GM21529 (cell line): ENCODE measurements around the gene LPCAT1.

Experiments used
- ATAC-seq: cut with Tn5 transposase; IDR thresholded peaks from one replicate; pipeline ENCODE4 v1.9.1; 2021; ENCODE audit not compliant: unreplicated experiment

The LPCAT1 gene

GRCh38 chr5:1446602-1447343 lies 77.0 kb downstream of the LPCAT1 start:
- ATAC-seq = no peak

- ATAC-seq = no peak
Measured at GRCh38 chr5:1445689-1446601, 77.8 kb downstream of the LPCAT1 start.

- ATAC-seq = no peak
Measured at GRCh38 chr5:1445313-1445688, 78.5 kb downstream of the LPCAT1 start, which contains the start of gene SLC6A3. TSS of gene SLC6A3 (minus strand) at chr5:1445440. CDS start at chr5:1443197, 2,243 bp downstream.

- no peak for ATAC-seq
Measured at GRCh38 chr5:1444361-1445189, 79.2 kb downstream of the LPCAT1 start.

- no peak for ATAC-seq
Measured at GRCh38 chr5:1443991-1444360, 79.8 kb downstream of the LPCAT1 start.

- ATAC-seq = no peak
Measured at GRCh38 chr5:1443171-1443570, 80.6 kb downstream of the LPCAT1 start.

- ATAC-seq = no peak
Measured at GRCh38 chr5:1442222-1443145, 81.3 kb downstream of the LPCAT1 start.

GRCh38 chr5:1441166-1441865 lies 82.4 kb downstream of the LPCAT1 start:
- ATAC-seq = no peak

- no peak for ATAC-seq
Measured at GRCh38 chr5:1440098-1440493, 83.7 kb downstream of the LPCAT1 start.

- no peak for ATAC-seq
Measured at GRCh38 chr5:1439388-1440097, 84.2 kb downstream of the LPCAT1 start.

- no peak for ATAC-seq
Measured at GRCh38 chr5:1438871-1439270, 84.9 kb downstream of the LPCAT1 start.

- no peak for ATAC-seq
Measured at GRCh38 chr5:1437876-1438559, 85.7 kb downstream of the LPCAT1 start.

- no peak for ATAC-seq
Measured at GRCh38 chr5:1437226-1437829, 86.4 kb downstream of the LPCAT1 start.

GRCh38 chr5:1436681-1437080 lies 87.1 kb downstream of the LPCAT1 start:
- ATAC-seq = no peak

- no peak for ATAC-seq
Measured at GRCh38 chr5:1436036-1436435, 87.7 kb downstream of the LPCAT1 start.

- no peak for ATAC-seq
Measured at GRCh38 chr5:1435369-1435768, 88.4 kb downstream of the LPCAT1 start.

GRCh38 chr5:1432296-1432695 lies 91.5 kb downstream of the LPCAT1 start:
- no peak for ATAC-seq

GRCh38 chr5:1431896-1432295 lies 91.9 kb downstream of the LPCAT1 start:
- no peak for ATAC-seq
